ENCODE results near the gene TEKT3. TPM values are rescaled to one million over a fixed set of nuclear protein-coding genes. Genes with fewer than 3 reads are reported as not detected.

TEKT3 gene
- total and polyA plus RNA-seq, 9 of the 15 experiments (the other 6 are each of a cell fraction or from before 2014, with no cell fraction given), result not detected

GRCh38 chr17:15388356-15389041 lies 47.1 kb upstream of the TEKT3 start (continued):
- TF ChIP-seq, protein P1, sequence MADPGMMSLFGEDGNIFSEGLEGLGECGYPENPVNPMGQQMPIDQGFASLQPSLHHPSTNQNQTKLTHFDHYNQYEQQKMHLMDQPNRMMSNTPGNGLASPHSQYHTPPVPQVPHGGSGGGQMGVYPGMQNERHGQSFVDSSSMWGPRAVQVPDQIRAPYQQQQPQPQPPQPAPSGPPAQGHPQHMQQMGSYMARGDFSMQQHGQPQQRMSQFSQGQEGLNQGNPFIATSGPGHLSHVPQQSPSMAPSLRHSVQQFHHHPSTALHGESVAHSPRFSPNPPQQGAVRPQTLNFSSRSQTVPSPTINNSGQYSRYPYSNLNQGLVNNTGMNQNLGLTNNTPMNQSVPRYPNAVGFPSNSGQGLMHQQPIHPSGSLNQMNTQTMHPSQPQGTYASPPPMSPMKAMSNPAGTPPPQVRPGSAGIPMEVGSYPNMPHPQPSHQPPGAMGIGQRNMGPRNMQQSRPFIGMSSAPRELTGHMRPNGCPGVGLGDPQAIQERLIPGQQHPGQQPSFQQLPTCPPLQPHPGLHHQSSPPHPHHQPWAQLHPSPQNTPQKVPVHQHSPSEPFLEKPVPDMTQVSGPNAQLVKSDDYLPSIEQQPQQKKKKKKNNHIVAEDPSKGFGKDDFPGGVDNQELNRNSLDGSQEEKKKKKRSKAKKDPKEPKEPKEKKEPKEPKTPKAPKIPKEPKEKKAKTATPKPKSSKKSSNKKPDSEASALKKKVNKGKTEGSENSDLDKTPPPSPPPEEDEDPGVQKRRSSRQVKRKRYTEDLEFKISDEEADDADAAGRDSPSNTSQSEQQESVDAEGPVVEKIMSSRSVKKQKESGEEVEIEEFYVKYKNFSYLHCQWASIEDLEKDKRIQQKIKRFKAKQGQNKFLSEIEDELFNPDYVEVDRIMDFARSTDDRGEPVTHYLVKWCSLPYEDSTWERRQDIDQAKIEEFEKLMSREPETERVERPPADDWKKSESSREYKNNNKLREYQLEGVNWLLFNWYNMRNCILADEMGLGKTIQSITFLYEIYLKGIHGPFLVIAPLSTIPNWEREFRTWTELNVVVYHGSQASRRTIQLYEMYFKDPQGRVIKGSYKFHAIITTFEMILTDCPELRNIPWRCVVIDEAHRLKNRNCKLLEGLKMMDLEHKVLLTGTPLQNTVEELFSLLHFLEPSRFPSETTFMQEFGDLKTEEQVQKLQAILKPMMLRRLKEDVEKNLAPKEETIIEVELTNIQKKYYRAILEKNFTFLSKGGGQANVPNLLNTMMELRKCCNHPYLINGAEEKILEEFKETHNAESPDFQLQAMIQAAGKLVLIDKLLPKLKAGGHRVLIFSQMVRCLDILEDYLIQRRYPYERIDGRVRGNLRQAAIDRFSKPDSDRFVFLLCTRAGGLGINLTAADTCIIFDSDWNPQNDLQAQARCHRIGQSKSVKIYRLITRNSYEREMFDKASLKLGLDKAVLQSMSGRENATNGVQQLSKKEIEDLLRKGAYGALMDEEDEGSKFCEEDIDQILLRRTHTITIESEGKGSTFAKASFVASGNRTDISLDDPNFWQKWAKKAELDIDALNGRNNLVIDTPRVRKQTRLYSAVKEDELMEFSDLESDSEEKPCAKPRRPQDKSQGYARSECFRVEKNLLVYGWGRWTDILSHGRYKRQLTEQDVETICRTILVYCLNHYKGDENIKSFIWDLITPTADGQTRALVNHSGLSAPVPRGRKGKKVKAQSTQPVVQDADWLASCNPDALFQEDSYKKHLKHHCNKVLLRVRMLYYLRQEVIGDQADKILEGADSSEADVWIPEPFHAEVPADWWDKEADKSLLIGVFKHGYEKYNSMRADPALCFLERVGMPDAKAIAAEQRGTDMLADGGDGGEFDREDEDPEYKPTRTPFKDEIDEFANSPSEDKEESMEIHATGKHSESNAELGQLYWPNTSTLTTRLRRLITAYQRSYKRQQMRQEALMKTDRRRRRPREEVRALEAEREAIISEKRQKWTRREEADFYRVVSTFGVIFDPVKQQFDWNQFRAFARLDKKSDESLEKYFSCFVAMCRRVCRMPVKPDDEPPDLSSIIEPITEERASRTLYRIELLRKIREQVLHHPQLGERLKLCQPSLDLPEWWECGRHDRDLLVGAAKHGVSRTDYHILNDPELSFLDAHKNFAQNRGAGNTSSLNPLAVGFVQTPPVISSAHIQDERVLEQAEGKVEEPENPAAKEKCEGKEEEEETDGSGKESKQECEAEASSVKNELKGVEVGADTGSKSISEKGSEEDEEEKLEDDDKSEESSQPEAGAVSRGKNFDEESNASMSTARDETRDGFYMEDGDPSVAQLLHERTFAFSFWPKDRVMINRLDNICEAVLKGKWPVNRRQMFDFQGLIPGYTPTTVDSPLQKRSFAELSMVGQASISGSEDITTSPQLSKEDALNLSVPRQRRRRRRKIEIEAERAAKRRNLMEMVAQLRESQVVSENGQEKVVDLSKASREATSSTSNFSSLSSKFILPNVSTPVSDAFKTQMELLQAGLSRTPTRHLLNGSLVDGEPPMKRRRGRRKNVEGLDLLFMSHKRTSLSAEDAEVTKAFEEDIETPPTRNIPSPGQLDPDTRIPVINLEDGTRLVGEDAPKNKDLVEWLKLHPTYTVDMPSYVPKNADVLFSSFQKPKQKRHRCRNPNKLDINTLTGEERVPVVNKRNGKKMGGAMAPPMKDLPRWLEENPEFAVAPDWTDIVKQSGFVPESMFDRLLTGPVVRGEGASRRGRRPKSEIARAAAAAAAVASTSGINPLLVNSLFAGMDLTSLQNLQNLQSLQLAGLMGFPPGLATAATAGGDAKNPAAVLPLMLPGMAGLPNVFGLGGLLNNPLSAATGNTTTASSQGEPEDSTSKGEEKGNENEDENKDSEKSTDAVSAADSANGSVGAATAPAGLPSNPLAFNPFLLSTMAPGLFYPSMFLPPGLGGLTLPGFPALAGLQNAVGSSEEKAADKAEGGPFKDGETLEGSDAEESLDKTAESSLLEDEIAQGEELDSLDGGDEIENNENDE (IDR thresholded peaks at IDR 0.05; ENCODE audit: low read depth, low read length), result no peak
- TF ChIP-seq SNRNP70 (optimal IDR thresholded peaks at IDR 0.05; ENCODE audit: low read depth, low read length), result no peak
- TF ChIP-seq SP1 (CRISPR knock-in tag; IDR thresholded peaks at IDR 0.05), result no peak
- no peak for TF ChIP-seq ESRRB (CRISPR knock-in tag; IDR thresholded peaks at IDR 0.05; ENCODE audit: borderline replicate concordance)
- no peak for TF ChIP-seq ATF7 (IDR thresholded peaks at IDR 0.05)

All from K562 (cell line).